Cardiac muscle cell (in vitro differentiated cells and primary cell): ENCODE results near the gene MRPS31. TPM values are rescaled to one million over a fixed set of nuclear protein-coding genes. Genes with fewer than 3 reads are reported as not detected.
"Not testable (repeated sequence)": the region's sequence is repeated elsewhere in the genome, so short reads cannot be mapped to it uniquely, and the experiment has no call there.

Experiments
- DNase-seq, 2 donors: peaks; one replicate each; pipeline versions ENCODE4 v3.0.0 to v3.0.0-alpha.2; 2010 to 2017; ENCODE audit warnings: low read depth in 1 of 2, low spot score in 1 of 2
- H3K27ac ChIP-seq: fragments of 200-600 bp; sonication (generic); 2 replicates; pipeline ENCODE4 v1.5.1; 2016
- H3K27me3 ChIP-seq: fragments of 200-600 bp; sonication (generic); 2 replicates; pipeline ENCODE4 v1.6.0; 2016; ENCODE audit warnings: control low read depth
- H3K36me3 ChIP-seq: fragments of 200-600 bp; sonication (generic); 2 replicates; pipeline ENCODE4 v1.5.1; 2016; ENCODE audit warnings: control low read depth
- H3K4me1 ChIP-seq: fragments of 200-600 bp; sonication (generic); 2 replicates; pipeline ENCODE4 v1.8.1; 2017; ENCODE audit warnings: low read depth, mild to moderate bottlenecking, mixed run types
- H3K4me3 ChIP-seq: fragments of 200-600 bp; sonication (generic); 2 replicates; pipeline ENCODE4 v1.5.1; 2016; ENCODE audit warnings: mild to moderate bottlenecking
- H3K9me3 ChIP-seq: fragments of 200-600 bp; sonication (generic); 2 replicates; pipeline ENCODE4 v1.5.1; 2017; ENCODE audit warnings: low read depth, mild to moderate bottlenecking, control low read depth
- CTCF ChIP-seq: IDR thresholded peaks from 2 replicates; pipeline ENCODE4 v1.5.1; 2012; ENCODE audit warnings: low read depth, mild to moderate bottlenecking, low read length
- polyA plus RNA-seq: library from polyadenylated mRNA; unstranded; fragments of >200 nt; fragmentation: Nextera tagmentation; extraction: Ambion mirVana; gene quantifications from 2 replicates; pipeline ENCODE4 v1.2.1, GENCODE V29; 2016
- total RNA-seq: library from RNA; depleted of rRNA; stranded (reverse); fragments of >200 nt; gene quantifications from 2 replicates; pipeline ENCODE4 v1.2.3, GENCODE V29; 2016

Gene MRPS31
- total and polyA plus RNA-seq, 2 experiments from 2014 or later, result 36.3 to 39.2 TPM

- Histone ChIP-seq H3K27me3 (no peaks in the 10 kb centered on the region), H3K4me1 (no peaks in the 10 kb centered on the region), H3K4me3 (no peak overlapping the region), H3K27ac (no peak overlapping the region), H3K36me3 (peaks cover 36% of the 10 kb centered on the region), H3K9me3 (no peaks in the 10 kb centered on the region)
- no peak for DNase-seq
- TF ChIP-seq CTCF, result no peak
Observed at GRCh38 chr13:40755082-40755700, 15.8 kb downstream of the MRPS31 start.

- no peaks in the 10 kb centered on the region for H3K4me1 ChIP-seq
- DNase-seq, result no peak
- peak; percentile 21 for TF ChIP-seq CTCF
- no peaks in the 10 kb centered on the region for H3K27me3 ChIP-seq
- no peak overlapping the region for H3K27ac ChIP-seq
- H3K4me3 ChIP-seq, result no peak overlapping the region
- H3K36me3 ChIP-seq, result peaks cover 24% of the 10 kb centered on the region
- H3K9me3 ChIP-seq, result no peaks in the 10 kb centered on the region
Observed at GRCh38 chr13:40749327-40749726, 21.7 kb downstream of the MRPS31 start.

- H3K27ac ChIP-seq, result peak overlapping the region; percentile 67
- DNase-seq, H3K27me3 ChIP-seq, H3K4me1 ChIP-seq, H3K9me3 ChIP-seq, H3K36me3 ChIP-seq: not testable (repeated sequence)
- peak overlapping the region; percentile 8 for H3K4me3 ChIP-seq
Observed at GRCh38 chr13:40735232-40735548, 35.8 kb downstream of the MRPS31 start.

GRCh38 chr13:40734536-40735231 lies 36.3 kb downstream of the MRPS31 start:
- H3K9me3 ChIP-seq, DNase-seq, H3K36me3 ChIP-seq, H3K27me3 ChIP-seq, H3K4me1 ChIP-seq: not testable (repeated sequence)
- H3K27ac ChIP-seq, result peak overlapping the region; percentile 67
- H3K4me3 ChIP-seq, result peak overlapping the region; percentile 8

DNA sequence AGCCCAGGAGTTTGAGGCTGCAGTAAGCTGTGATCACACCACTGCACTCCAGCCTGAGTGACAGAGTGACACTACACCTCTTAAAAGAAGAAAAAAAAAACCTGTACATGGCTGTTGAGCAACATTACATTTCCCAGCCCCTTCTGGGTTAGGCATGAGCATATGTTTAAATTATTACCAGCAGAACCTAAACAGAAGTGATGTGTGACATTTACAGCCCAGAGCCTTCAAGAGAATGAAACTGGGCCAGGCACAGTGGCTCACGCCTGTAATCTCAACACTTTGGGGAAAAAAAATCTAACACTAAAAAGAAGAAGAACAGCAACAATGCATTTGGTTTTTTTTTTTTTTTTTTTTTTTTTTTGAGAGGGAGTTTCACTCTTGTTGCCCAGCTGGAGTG lies 38.3 kb downstream of the MRPS31 start:
- H3K9me3 ChIP-seq, result no peaks in the 10 kb centered on the region
- H3K4me1 ChIP-seq, result no peaks in the 10 kb centered on the region
- peaks cover 5% of the 10 kb centered on the region for H3K36me3 ChIP-seq
- no peak for TF ChIP-seq CTCF
- DNase-seq, result no peak
- H3K27me3 ChIP-seq, result no peaks in the 10 kb centered on the region
- no peak overlapping the region for H3K4me3 ChIP-seq
- no peak overlapping the region for H3K27ac ChIP-seq

DNA sequence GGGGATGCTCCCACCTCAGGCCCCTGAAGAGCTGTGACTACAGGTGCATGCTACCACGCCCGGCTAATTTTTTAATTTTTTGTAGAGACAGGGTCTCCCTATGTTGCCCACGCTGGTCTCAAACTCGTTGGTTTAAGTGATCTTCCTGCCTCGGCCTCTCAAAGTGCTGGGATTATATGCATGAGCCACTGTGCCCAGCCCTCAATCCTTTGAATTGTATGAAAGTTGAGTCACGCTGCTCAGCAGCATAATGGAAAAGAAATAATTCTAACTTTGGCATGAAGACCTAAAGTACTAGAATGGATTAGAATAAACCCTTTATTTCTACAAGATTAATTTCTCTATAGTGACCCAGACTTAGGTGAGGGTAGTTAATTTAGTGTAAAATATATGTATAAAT lies 42.4 kb downstream of the MRPS31 start:
- Histone ChIP-seq H3K9me3 (no peaks in the 10 kb centered on the region), H3K4me1 (no peaks in the 10 kb centered on the region), H3K36me3 (peaks cover 5% of the 10 kb centered on the region), H3K27ac (no peak overlapping the region), H3K4me3 (no peak overlapping the region), H3K27me3 (no peaks in the 10 kb centered on the region)
- TF ChIP-seq CTCF, result no peak
- DNase-seq, result no peak

DNA sequence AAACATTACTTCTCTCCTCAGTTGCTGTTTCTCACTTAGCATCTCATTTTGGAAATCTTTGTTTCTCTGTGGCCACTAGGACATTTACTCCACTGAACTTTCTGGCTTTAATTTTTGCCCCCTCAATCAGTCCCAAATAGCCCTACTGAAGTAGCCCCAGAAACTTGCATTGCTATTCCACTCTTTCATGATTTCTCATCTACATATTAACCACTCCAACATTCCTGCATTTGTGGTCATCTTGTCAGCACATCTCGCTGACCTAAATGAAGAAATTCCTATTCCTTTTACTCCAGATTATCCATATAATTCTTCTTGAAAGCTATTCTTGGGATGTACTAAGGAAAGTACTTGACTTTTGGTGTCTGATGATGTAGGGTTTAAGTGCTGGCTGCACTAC lies 56.6 kb downstream of the MRPS31 start:
- not testable (repeated sequence) for H3K4me1 ChIP-seq, H3K27ac ChIP-seq, DNase-seq, H3K9me3 ChIP-seq, H3K36me3 ChIP-seq, H3K27me3 ChIP-seq, H3K4me3 ChIP-seq
